ENCODE data around the gene ZNF641. TPM values are rescaled to one million over a fixed set of nuclear protein-coding genes. Genes with fewer than 3 reads are reported as not detected.

Gene ZNF641
- total and polyA plus RNA-seq, 2 donors from 2014 or later, result 7.7 to 23.8 TPM

GRCh38 chr12:48307269-48307668 is 43.5 kb downstream of the ZNF641 start:
- H3K36me3 ChIP-seq (ENCODE audit: control insufficient read depth in 2 of 3, insufficient read depth in 3 of 3, low read length in 3 of 3), result no peaks in the 10 kb centered on the region
- DNase-seq (no peak), FAIRE-seq (no peak)
- H3K9ac ChIP-seq (ENCODE audit: low read length in 3 of 3), result no peak overlapping the region
- no peaks in the 10 kb centered on the region for H3K4me1 ChIP-seq (ENCODE audit: control insufficient read depth in 2 of 3, insufficient read depth in 2 of 3, low read depth in 1 of 3, low read length in 3 of 3)
- TF ChIP-seq CTCF (IDR thresholded peaks at IDR 0.05; ENCODE audit: borderline replicate concordance, extremely low read depth, insufficient read depth), result no peak
- H3K9me3 ChIP-seq (ENCODE audit: control insufficient read depth in 2 of 3, insufficient read depth in 1 of 3, low read length in 3 of 3), result no peaks in the 10 kb centered on the region
- H3K27me3 ChIP-seq (ENCODE audit: control insufficient read depth, insufficient read depth, low read length), result no peaks in the 10 kb centered on the region
- no peak overlapping the region for H3K27ac ChIP-seq (ENCODE audit: low read depth in 2 of 2, low read length in 2 of 2)
- no peak overlapping the region for H3K4me3 ChIP-seq (ENCODE audit: low read length in 3 of 3)
- intact Hi-C loops (cut with DNase I), result no loop called here

- H3K36me3 ChIP-seq (ENCODE audit: control insufficient read depth in 2 of 3, insufficient read depth in 3 of 3, low read length in 3 of 3), result no peaks in the 10 kb centered on the region
- TF ChIP-seq CTCF (IDR thresholded peaks at IDR 0.05; ENCODE audit: borderline replicate concordance, extremely low read depth, insufficient read depth), result no peak
- no peak for FAIRE-seq
- no peak overlapping the region for H3K27ac ChIP-seq (ENCODE audit: low read depth in 2 of 2, low read length in 2 of 2)
- no peaks in the 10 kb centered on the region for H3K9me3 ChIP-seq (ENCODE audit: control insufficient read depth in 2 of 3, insufficient read depth in 1 of 3, low read length in 3 of 3)
- H3K9ac ChIP-seq (ENCODE audit: low read length in 3 of 3), result no peak overlapping the region
- no peaks in the 10 kb centered on the region for H3K4me1 ChIP-seq (ENCODE audit: control insufficient read depth in 2 of 3, insufficient read depth in 2 of 3, low read depth in 1 of 3, low read length in 3 of 3)
- DNase-seq, result no peak
- intact Hi-C loops (cut with DNase I), result no loop called here
- no peak overlapping the region for H3K4me3 ChIP-seq (ENCODE audit: low read length in 3 of 3)
- no peaks in the 10 kb centered on the region for H3K27me3 ChIP-seq (ENCODE audit: control insufficient read depth, insufficient read depth, low read length)
Observed at GRCh38 chr12:48305190-48305589, 45.5 kb downstream of the ZNF641 start.

- Histone ChIP-seq H3K4me1 (ENCODE audit: control insufficient read depth in 2 of 3, insufficient read depth in 2 of 3, low read depth in 1 of 3, low read length in 3 of 3) (no peaks in the 10 kb centered on the region), H3K36me3 (ENCODE audit: control insufficient read depth in 2 of 3, insufficient read depth in 3 of 3, low read length in 3 of 3) (no peaks in the 10 kb centered on the region), H3K27me3 (ENCODE audit: control insufficient read depth, insufficient read depth, low read length) (no peaks in the 10 kb centered on the region), H3K9ac (ENCODE audit: low read length in 3 of 3) (no peak overlapping the region), H3K27ac (ENCODE audit: low read depth in 2 of 2, low read length in 2 of 2) (no peak overlapping the region), H3K4me3 (ENCODE audit: low read length in 3 of 3) (no peak overlapping the region), H3K9me3 (ENCODE audit: control insufficient read depth in 2 of 3, insufficient read depth in 1 of 3, low read length in 3 of 3) (no peaks in the 10 kb centered on the region)
- no peak for TF ChIP-seq CTCF (IDR thresholded peaks at IDR 0.05; ENCODE audit: borderline replicate concordance, extremely low read depth, insufficient read depth)
- intact Hi-C loops (cut with DNase I), result no loop called here
- no peak for DNase-seq
- no peak for FAIRE-seq
Observed at GRCh38 chr12:48302161-48302911, 48.4 kb downstream of the ZNF641 start.
